ENCODE data around the gene PMVK. TPM values are rescaled to one million over a fixed set of nuclear protein-coding genes. Genes with fewer than 3 reads are reported as not detected.

PMVK gene
- polyA plus RNA-seq, 3 donors = 17.2 to 43.2 (median 41.9) TPM

GRCh38 chr1:154938604-154939399, 2.3 kb upstream of the PMVK start:
- Histone ChIP-seq H3K9ac (ENCODE audit: insufficient read depth, low read length, poor library complexity, severe bottlenecking) (no peak overlapping the region), H3K4me1 (ENCODE audit: control insufficient read depth in 1 of 2, insufficient read depth in 2 of 2, low read length in 2 of 2) (peaks cover 51 to 64% of the 10 kb centered on the region in 2 donors), H3K36me3 (replicated peaks in 1 of 2; ENCODE audit: control insufficient read depth in 1 of 2, insufficient read depth in 2 of 2, low read length in 2 of 2) (no peaks in the 10 kb centered on the region), H3K27me3 (ENCODE audit: control insufficient read depth in 2 of 2, insufficient read depth in 2 of 2, low read length in 2 of 2) (no peaks in the 10 kb centered on the region), H4K20me1 (ENCODE audit: insufficient read depth, low read length) (no peaks in the 10 kb centered on the region), H3K27ac (ENCODE audit: low read depth in 1 of 2, low read length in 2 of 2) (no peak overlapping the region), H3K79me2 (ENCODE audit: insufficient read depth, low read length) (peaks cover 15% of the 10 kb centered on the region), H3K4me3 (replicated peaks in 1 of 3; ENCODE audit: low read depth in 2 of 3, low read length in 3 of 3) (no peak overlapping the region), H2AFZ (ENCODE audit: insufficient read depth, low read depth, low read length, poor library complexity, severe bottlenecking) (no peak overlapping the region), H3K4me2 (replicated peaks; ENCODE audit: extremely low read depth, low read length, poor library complexity, severe bottlenecking) (no peak overlapping the region), H3K9me3 (replicated peaks in 1 of 2; ENCODE audit: control insufficient read depth in 1 of 2, insufficient read depth in 1 of 2, low read length in 2 of 2) (no peaks in the 10 kb centered on the region)
- intact Hi-C loops (cut with micrococcal nuclease) = loop anchor here in 1 of 2 donors (10.0 kb wide), 1 partner anchor 384 kb away; the partner anchor contains the start of gene UBE2Q1
- peak in 2 of 3 donors; percentile 31 to 50 for DNase-seq
- peak overlapping the region in 1 of 2 donors; percentile 8 for H3K4me3 Mint-ChIP-seq
- peaks cover 3% of the 10 kb centered on the region in 2 donors for H3K36me3 Mint-ChIP-seq
- peaks cover 78% of the 10 kb centered on the region for H3K4me1 Mint-ChIP-seq
- no peak for TF ChIP-seq CTCF (IDR thresholded peaks at IDR 0.05)
- H3K27me3 Mint-ChIP-seq (ENCODE audit: low read depth in 3 of 3) = peaks cover 0 to 2% (median 0%) of the 10 kb centered on the region in 3 donors
- peaks cover 0 to 2% (median 0%) of the 10 kb centered on the region in 7 donors for H3K9me3 Mint-ChIP-seq
- peak overlapping the region; percentile 45 to 100 (median 87) for H3K27ac Mint-ChIP-seq
- WGBS (ENCODE audit: insufficient coverage) = 100% methylated on average over 7 of the region's 7 CpGs

- Histone ChIP-seq H3K4me3 (replicated peaks in 1 of 3; ENCODE audit: low read depth in 2 of 3, low read length in 3 of 3) (peak overlapping the region; percentile 53 to 78 (median 76)), H3K27me3 (ENCODE audit: control insufficient read depth in 2 of 2, insufficient read depth in 2 of 2, low read length in 2 of 2) (no peaks in the 10 kb centered on the region), H2AFZ (ENCODE audit: insufficient read depth, low read depth, low read length, poor library complexity, severe bottlenecking) (peak overlapping the region; percentile 90), H3K4me2 (replicated peaks; ENCODE audit: extremely low read depth, low read length, poor library complexity, severe bottlenecking) (peak overlapping the region; percentile 90), H4K20me1 (ENCODE audit: insufficient read depth, low read length) (no peaks in the 10 kb centered on the region), H3K9me3 (replicated peaks in 1 of 2; ENCODE audit: control insufficient read depth in 1 of 2, insufficient read depth in 1 of 2, low read length in 2 of 2) (no peaks in the 10 kb centered on the region), H3K79me2 (ENCODE audit: insufficient read depth, low read length) (peaks cover 15% of the 10 kb centered on the region), H3K36me3 (replicated peaks in 1 of 2; ENCODE audit: control insufficient read depth in 1 of 2, insufficient read depth in 2 of 2, low read length in 2 of 2) (no peaks in the 10 kb centered on the region), H3K27ac (ENCODE audit: low read depth in 1 of 2, low read length in 2 of 2) (peak overlapping the region; percentile 97 to 100), H3K9ac (ENCODE audit: insufficient read depth, low read length, poor library complexity, severe bottlenecking) (peak overlapping the region; percentile 95), H3K4me1 (ENCODE audit: control insufficient read depth in 1 of 2, insufficient read depth in 2 of 2, low read length in 2 of 2) (peaks cover 42 to 56% of the 10 kb centered on the region in 2 donors)
- Mint-ChIP-seq H3K4me1 (peaks cover 69% of the 10 kb centered on the region), H3K9me3 (peaks cover 0 to 2% (median 0%) of the 10 kb centered on the region in 7 donors), H3K4me3 (peak overlapping the region; percentile 28 to 99), H3K27ac (peak overlapping the region; percentile 99 to 100 (median 99)), H3K36me3 (peaks cover 3% of the 10 kb centered on the region in 2 donors), H3K27me3 (ENCODE audit: low read depth in 3 of 3) (peaks cover 0 to 2% (median 0%) of the 10 kb centered on the region in 3 donors)
- no peak for TF ChIP-seq CTCF (IDR thresholded peaks at IDR 0.05)
- no peak for DNase-seq
- WGBS (ENCODE audit: insufficient coverage) = 98% methylated on average over 7 of the region's 8 CpGs
- intact Hi-C loops (cut with micrococcal nuclease) = loop anchor here in 1 of 2 donors (10.0 kb wide), 1 partner anchor 383 kb away; the partner anchor contains the start of gene UBE2Q1
Observed at GRCh38 chr1:154937988-154938386, 1.5 kb upstream of the PMVK start.
